NB4 (cell line): ENCODE results near the gene PPFIA2.

Experiments used
- DNase-seq: peaks from one replicate; pipeline ENCODE4 v3.0.0; 2010; ENCODE audit warnings: low read depth
- H3K4me3 ChIP-seq: one replicate; pipeline ENCODE4 v1.5.1; 2011; ENCODE audit warnings: mild to moderate bottlenecking, low read depth, low read length, moderate library complexity
- CTCF ChIP-seq: IDR thresholded peaks from one replicate; pipeline ENCODE4 v1.5.1; 2012; ENCODE audit warnings: low read depth, low read length
- MAX ChIP-seq: IDR thresholded peaks from 2 replicates; pipeline ENCODE4 v1.6.1; 2011; ENCODE audit warnings: low read depth, low read length
- MYC ChIP-seq: IDR thresholded peaks from 2 replicates; pipeline ENCODE4 v1.6.1; 2011; ENCODE audit warnings: low read depth, low read length
- POLR2A ChIP-seq: IDR thresholded peaks from 2 replicates; pipeline ENCODE4 v1.6.1; 2011; ENCODE audit warnings: mild to moderate bottlenecking; ENCODE audit not compliant: insufficient read length; ENCODE audit errors: extremely low read depth

The PPFIA2 gene

GRCh38 chr12:81759190-81760051 is at the start of gene PPFIA2:
TSS of gene PPFIA2 (minus strand) at chr12:81759350.
- no peak for DNase-seq
- no peak for TF ChIP-seq CTCF
- no peak within 1 kb of the TSS for H3K4me3 ChIP-seq

- H3K4me3 ChIP-seq: no peak overlapping the region
- TF ChIP-seq MYC (no peak), MAX (no peak), POLR2A (no peak)
- no peak for DNase-seq
Measured at GRCh38 chr12:81800298-81801148, 41.4 kb upstream of the PPFIA2 start.

GRCh38 chr12:81798294-81798693 is 39.1 kb upstream of the PPFIA2 start:
- no peak overlapping the region for H3K4me3 ChIP-seq
- DNase-seq: no peak
- TF ChIP-seq MYC (no peak), POLR2A (no peak), CTCF (no peak), MAX (no peak)

- H3K4me3 ChIP-seq: no peak overlapping the region
- TF ChIP-seq MYC (no peak), CTCF (peak; percentile 39), MAX (no peak), POLR2A (no peak)
- DNase-seq: peak; percentile 30
Measured at GRCh38 chr12:81797100-81797499, 38.0 kb upstream of the PPFIA2 start.

- no peak for DNase-seq
- TF ChIP-seq CTCF (no peak), MAX (no peak), POLR2A (no peak), MYC (no peak)
- no peak overlapping the region for H3K4me3 ChIP-seq
Measured at GRCh38 chr12:81792666-81793065, 33.5 kb upstream of the PPFIA2 start.

- no peak for DNase-seq
- H3K4me3 ChIP-seq: no peak overlapping the region
- no peak for TF ChIP-seq CTCF
- TF ChIP-seq MYC: no peak
- no peak for TF ChIP-seq MAX
- TF ChIP-seq POLR2A: no peak
Measured at GRCh38 chr12:81779216-81779615, 20.1 kb upstream of the PPFIA2 start.
